Measurements from ENCODE around the gene KHDRBS2. TPM values are rescaled to one million over a fixed set of nuclear protein-coding genes. Genes with fewer than 3 reads are reported as not detected.

Gene KHDRBS2
- total RNA-seq, 1 experiment from 2014 or later: not detected

DNA sequence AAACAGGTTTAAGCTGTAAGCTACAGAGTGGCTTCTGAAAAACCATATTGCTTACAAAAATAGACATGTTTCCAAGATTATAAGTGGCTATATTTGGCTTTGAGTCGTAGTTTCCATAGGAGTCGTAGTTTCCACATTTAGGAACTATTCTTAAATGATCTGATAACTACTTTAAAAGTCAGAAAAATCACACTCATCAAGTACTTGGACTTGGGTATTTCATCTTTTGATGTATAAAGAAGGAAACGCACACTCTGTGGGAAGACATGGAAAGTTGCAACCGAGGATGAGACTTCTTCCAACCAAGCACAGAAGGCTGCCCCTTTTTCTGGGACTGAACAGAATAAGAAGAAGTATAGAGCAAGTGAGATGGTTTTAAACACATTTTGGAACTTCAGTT lies 118.3 kb downstream of the KHDRBS2 start:
- no TSS peak for BruUV-seq (replicated peaks)
- CTCF ChIA-PET: no interaction called here
- no peak overlapping the region for H3K27ac ChIP-seq (ENCODE audit: low read depth, low read length, poor library complexity, severe bottlenecking)

DNA sequence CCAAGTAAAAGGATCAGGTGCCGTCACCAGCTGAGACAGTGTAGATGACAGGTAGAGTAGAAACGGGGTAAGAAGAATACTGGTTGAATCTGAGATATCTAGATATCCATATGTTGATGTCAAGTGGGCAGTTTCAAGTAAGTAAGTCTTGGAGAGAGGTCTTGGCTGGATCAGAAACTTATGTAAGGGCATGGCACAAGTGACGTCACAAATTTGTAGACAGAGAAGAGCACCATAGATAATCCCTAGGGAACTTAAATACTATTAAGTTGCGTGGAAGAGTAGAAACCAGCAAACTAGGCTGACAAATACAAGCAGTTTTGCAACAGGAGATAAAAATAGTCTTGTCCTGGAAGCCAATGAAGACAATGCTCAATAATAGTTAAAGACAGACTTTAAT lies 123.2 kb downstream of the KHDRBS2 start:
- Histone ChIP-seq H3K4me1 (ENCODE audit: insufficient read depth, low read length, poor library complexity, severe bottlenecking) (no peaks in the 10 kb centered on the region), H3K27me3 (replicated peaks; ENCODE audit: insufficient read depth, low read depth, low read length, poor library complexity) (no peaks in the 10 kb centered on the region), H3K9me3 (ENCODE audit: low read depth, low read length, poor library complexity, severe bottlenecking) (peaks cover 29% of the 10 kb centered on the region), H3K36me3 (ENCODE audit: insufficient read depth, low read length, poor library complexity, severe bottlenecking) (no peaks in the 10 kb centered on the region), H3K4me3 (ENCODE audit: low read depth, low read length, poor library complexity, severe bottlenecking) (no peak overlapping the region), H3K27ac (ENCODE audit: low read depth, low read length, poor library complexity, severe bottlenecking) (no peak overlapping the region)
- CTCF ChIA-PET: no interaction called here
- POLR2A ChIA-PET (ENCODE audit: low non-redundant PET): no interaction called here
- TF ChIP-seq, protein P1, sequence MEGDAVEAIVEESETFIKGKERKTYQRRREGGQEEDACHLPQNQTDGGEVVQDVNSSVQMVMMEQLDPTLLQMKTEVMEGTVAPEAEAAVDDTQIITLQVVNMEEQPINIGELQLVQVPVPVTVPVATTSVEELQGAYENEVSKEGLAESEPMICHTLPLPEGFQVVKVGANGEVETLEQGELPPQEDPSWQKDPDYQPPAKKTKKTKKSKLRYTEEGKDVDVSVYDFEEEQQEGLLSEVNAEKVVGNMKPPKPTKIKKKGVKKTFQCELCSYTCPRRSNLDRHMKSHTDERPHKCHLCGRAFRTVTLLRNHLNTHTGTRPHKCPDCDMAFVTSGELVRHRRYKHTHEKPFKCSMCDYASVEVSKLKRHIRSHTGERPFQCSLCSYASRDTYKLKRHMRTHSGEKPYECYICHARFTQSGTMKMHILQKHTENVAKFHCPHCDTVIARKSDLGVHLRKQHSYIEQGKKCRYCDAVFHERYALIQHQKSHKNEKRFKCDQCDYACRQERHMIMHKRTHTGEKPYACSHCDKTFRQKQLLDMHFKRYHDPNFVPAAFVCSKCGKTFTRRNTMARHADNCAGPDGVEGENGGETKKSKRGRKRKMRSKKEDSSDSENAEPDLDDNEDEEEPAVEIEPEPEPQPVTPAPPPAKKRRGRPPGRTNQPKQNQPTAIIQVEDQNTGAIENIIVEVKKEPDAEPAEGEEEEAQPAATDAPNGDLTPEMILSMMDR (conservative IDR thresholded peaks at IDR 0.05; ENCODE audit: low read depth, low read length): no peak
- no peak for TF ChIP-seq EZH2 (IDR thresholded peaks at IDR 0.05; ENCODE audit: borderline replicate concordance, low read depth, low read length, poor library complexity, severe bottlenecking)
- DNase-seq (ENCODE audit: low spot score): no peak
- intact Hi-C loops (cut with micrococcal nuclease; ENCODE audit: unreplicated experiment): no loop called here
- BruUV-seq (replicated peaks): no TSS peak

More for the DNA sequence above, 118.3 kb downstream of the KHDRBS2 start:
- TF ChIP-seq, protein P1 (conservative IDR thresholded peaks at IDR 0.05; ENCODE audit: low read depth, low read length): no peak
- TF ChIP-seq EZH2 (IDR thresholded peaks at IDR 0.05; ENCODE audit: borderline replicate concordance, low read depth, low read length, poor library complexity, severe bottlenecking): no peak
- DNase-seq (ENCODE audit: low spot score): no peak
- intact Hi-C loops (cut with micrococcal nuclease; ENCODE audit: unreplicated experiment): no loop called here
- no peaks in the 10 kb centered on the region for H3K27me3 ChIP-seq (replicated peaks; ENCODE audit: insufficient read depth, low read depth, low read length, poor library complexity)
- POLR2A ChIA-PET (ENCODE audit: low non-redundant PET): no interaction called here
- H3K4me1 ChIP-seq (ENCODE audit: insufficient read depth, low read length, poor library complexity, severe bottlenecking): no peaks in the 10 kb centered on the region
- no peak overlapping the region for H3K4me3 ChIP-seq (ENCODE audit: low read depth, low read length, poor library complexity, severe bottlenecking)
- H3K9me3 ChIP-seq (ENCODE audit: low read depth, low read length, poor library complexity, severe bottlenecking): peaks cover 28% of the 10 kb centered on the region
- no peaks in the 10 kb centered on the region for H3K36me3 ChIP-seq (ENCODE audit: insufficient read depth, low read length, poor library complexity, severe bottlenecking)

DNA sequence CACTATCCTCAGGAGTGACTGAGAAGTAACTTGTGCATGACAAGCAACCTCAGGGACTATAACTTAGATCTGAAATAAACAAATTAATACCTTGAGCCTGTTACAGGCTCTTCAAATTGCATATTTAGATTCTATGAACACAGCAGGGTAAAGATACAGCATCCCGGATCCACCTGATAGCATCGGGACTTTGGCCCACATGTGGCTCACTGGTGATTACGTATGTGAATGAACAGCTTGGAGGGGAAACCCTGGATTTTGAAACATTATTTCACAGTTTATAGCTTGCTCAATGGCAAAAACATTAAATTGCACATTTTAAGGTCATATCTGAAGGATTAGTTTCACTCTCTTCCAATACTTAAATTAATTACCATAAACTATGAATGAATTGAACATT lies 133.2 kb downstream of the KHDRBS2 start:
- no peak overlapping the region for H3K27ac ChIP-seq (ENCODE audit: low read depth, low read length, poor library complexity, severe bottlenecking)
- BruUV-seq (replicated peaks): no TSS peak
- no peaks in the 10 kb centered on the region for H3K9me3 ChIP-seq (ENCODE audit: low read depth, low read length, poor library complexity, severe bottlenecking)
- ChIA-PET POLR2A (ENCODE audit: low non-redundant PET) (no interaction called here), CTCF (no interaction called here)
- TF ChIP-seq, protein P1 (conservative IDR thresholded peaks at IDR 0.05; ENCODE audit: low read depth, low read length): no peak
- TF ChIP-seq EZH2 (IDR thresholded peaks at IDR 0.05; ENCODE audit: borderline replicate concordance, low read depth, low read length, poor library complexity, severe bottlenecking): no peak
- DNase-seq (ENCODE audit: low spot score): no peak
- intact Hi-C loops (cut with micrococcal nuclease; ENCODE audit: unreplicated experiment): no loop called here
- H3K36me3 ChIP-seq (ENCODE audit: insufficient read depth, low read length, poor library complexity, severe bottlenecking): no peaks in the 10 kb centered on the region
- H3K4me3 ChIP-seq (ENCODE audit: low read depth, low read length, poor library complexity, severe bottlenecking): no peak overlapping the region
- no peaks in the 10 kb centered on the region for H3K27me3 ChIP-seq (replicated peaks; ENCODE audit: insufficient read depth, low read depth, low read length, poor library complexity)
- H3K4me1 ChIP-seq (ENCODE audit: insufficient read depth, low read length, poor library complexity, severe bottlenecking): no peaks in the 10 kb centered on the region
